ENCODE results near the gene SPAG6. TPM values are rescaled to one million over a fixed set of nuclear protein-coding genes. Genes with fewer than 3 reads are reported as not detected.
"Not testable (repeated sequence)": the region's sequence is repeated elsewhere in the genome, so short reads cannot be mapped to it uniquely, and the experiment has no call there.

SPAG6 gene
- total RNA-seq, 1 experiment from 2014 or later = not detected

GRCh38 chr10:22389856-22390589 is 44.7 kb downstream of the SPAG6 start:
- H3K4me3 ChIP-seq = no peak overlapping the region
- no peak overlapping the region for H3K4me2 ChIP-seq
- no peaks in the 10 kb centered on the region for H4K20me1 ChIP-seq (ENCODE audit: insufficient read depth)
- no TSS peak for BruUV-seq (replicated peaks)
- no peak overlapping the region for H2AFZ ChIP-seq
- CTCF ChIA-PET = no interaction called here
- TF ChIP-seq EZH2 (IDR thresholded peaks at IDR 0.05; ENCODE audit: low read depth) = no peak
- TF ChIP-seq, protein P1, sequence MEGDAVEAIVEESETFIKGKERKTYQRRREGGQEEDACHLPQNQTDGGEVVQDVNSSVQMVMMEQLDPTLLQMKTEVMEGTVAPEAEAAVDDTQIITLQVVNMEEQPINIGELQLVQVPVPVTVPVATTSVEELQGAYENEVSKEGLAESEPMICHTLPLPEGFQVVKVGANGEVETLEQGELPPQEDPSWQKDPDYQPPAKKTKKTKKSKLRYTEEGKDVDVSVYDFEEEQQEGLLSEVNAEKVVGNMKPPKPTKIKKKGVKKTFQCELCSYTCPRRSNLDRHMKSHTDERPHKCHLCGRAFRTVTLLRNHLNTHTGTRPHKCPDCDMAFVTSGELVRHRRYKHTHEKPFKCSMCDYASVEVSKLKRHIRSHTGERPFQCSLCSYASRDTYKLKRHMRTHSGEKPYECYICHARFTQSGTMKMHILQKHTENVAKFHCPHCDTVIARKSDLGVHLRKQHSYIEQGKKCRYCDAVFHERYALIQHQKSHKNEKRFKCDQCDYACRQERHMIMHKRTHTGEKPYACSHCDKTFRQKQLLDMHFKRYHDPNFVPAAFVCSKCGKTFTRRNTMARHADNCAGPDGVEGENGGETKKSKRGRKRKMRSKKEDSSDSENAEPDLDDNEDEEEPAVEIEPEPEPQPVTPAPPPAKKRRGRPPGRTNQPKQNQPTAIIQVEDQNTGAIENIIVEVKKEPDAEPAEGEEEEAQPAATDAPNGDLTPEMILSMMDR (conservative IDR thresholded peaks at IDR 0.05) = no peak
- H3K9me3 ChIP-seq (ENCODE audit: insufficient read depth, low read depth) = no peaks in the 10 kb centered on the region
- no peaks in the 10 kb centered on the region for H3K27me3 ChIP-seq (ENCODE audit: insufficient read depth, low read depth)
- no peaks in the 10 kb centered on the region for H3K4me1 ChIP-seq (replicated peaks; ENCODE audit: insufficient read depth)
- H3K79me2 ChIP-seq (ENCODE audit: low read depth) = no peaks in the 10 kb centered on the region
- H3K27ac ChIP-seq = no peak overlapping the region
- intact Hi-C loops (cut with micrococcal nuclease; ENCODE audit: unreplicated experiment) = no loop called here
- H3K36me3 ChIP-seq (ENCODE audit: low read depth) = no peaks in the 10 kb centered on the region
- POLR2A ChIA-PET (ENCODE audit: unreplicated experiment) = no interaction called here
- no peaks in the 10 kb centered on the region for H3K9me2 ChIP-seq (ENCODE audit: insufficient read depth)
- H3F3A ChIP-seq (ENCODE audit: insufficient read depth, low read depth) = no peaks in the 10 kb centered on the region
- DNase-seq = no peak

DNA sequence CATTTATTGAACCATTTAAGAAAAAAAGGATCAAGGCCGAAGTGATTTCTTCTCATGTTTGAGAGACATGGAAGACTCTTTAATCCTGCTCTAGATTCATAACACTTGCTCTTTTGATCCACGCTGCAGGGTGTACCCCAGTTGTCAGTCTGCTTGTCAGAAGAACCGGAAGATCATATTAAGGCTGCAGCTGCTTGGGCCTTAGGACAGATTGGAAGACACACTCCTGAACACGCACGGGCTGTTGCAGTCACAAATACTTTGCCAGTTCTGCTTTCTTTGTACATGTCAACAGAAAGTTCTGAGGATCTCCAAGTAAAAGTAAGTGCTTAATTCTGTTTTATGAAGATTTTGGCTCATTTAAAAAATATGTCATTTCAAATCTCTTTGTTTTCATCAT is 46.3 kb downstream of the SPAG6 start:
- POLR2A ChIA-PET (ENCODE audit: unreplicated experiment) = no interaction called here
- Histone ChIP-seq H3K36me3 (ENCODE audit: low read depth) (no peaks in the 10 kb centered on the region), H3K9me3 (ENCODE audit: insufficient read depth, low read depth) (no peaks in the 10 kb centered on the region), H3K27me3 (ENCODE audit: insufficient read depth, low read depth) (no peaks in the 10 kb centered on the region), H3K4me2 (no peak overlapping the region), H3F3A (ENCODE audit: insufficient read depth, low read depth) (no peaks in the 10 kb centered on the region), H3K79me2 (ENCODE audit: low read depth) (no peaks in the 10 kb centered on the region), H3K4me1 (replicated peaks; ENCODE audit: insufficient read depth) (no peaks in the 10 kb centered on the region), H4K20me1 (ENCODE audit: insufficient read depth) (no peaks in the 10 kb centered on the region), H3K9me2 (ENCODE audit: insufficient read depth) (no peaks in the 10 kb centered on the region), H2AFZ (no peak overlapping the region), H3K4me3 (no peak overlapping the region), H3K27ac (no peak overlapping the region)
- DNase-seq = no peak
- no TSS peak for BruUV-seq (replicated peaks)
- CTCF ChIA-PET = no interaction called here
- intact Hi-C loops (cut with micrococcal nuclease; ENCODE audit: unreplicated experiment) = no loop called here
- TF ChIP-seq EZH2 (IDR thresholded peaks at IDR 0.05; ENCODE audit: low read depth) = no peak
- TF ChIP-seq, protein P1 (conservative IDR thresholded peaks at IDR 0.05) = no peak

- H3K9me2 ChIP-seq (ENCODE audit: insufficient read depth); H3K36me3 ChIP-seq (ENCODE audit: low read depth); H3K9me3 ChIP-seq (ENCODE audit: insufficient read depth, low read depth); H3K4me2 ChIP-seq; H3K79me2 ChIP-seq (ENCODE audit: low read depth); H3K4me1 ChIP-seq (replicated peaks; ENCODE audit: insufficient read depth); H3K27me3 ChIP-seq (ENCODE audit: insufficient read depth, low read depth); H3K4me3 ChIP-seq; DNase-seq; H3F3A ChIP-seq (ENCODE audit: insufficient read depth, low read depth); H4K20me1 ChIP-seq (ENCODE audit: insufficient read depth); CTCF ChIA-PET; intact Hi-C loops (cut with micrococcal nuclease; ENCODE audit: unreplicated experiment); H2AFZ ChIP-seq; POLR2A ChIA-PET (ENCODE audit: unreplicated experiment); BruUV-seq (replicated peaks); H3K27ac ChIP-seq: not testable (repeated sequence)
Measured at GRCh38 chr10:22396195-22396594, 50.9 kb downstream of the SPAG6 start.

DNA sequence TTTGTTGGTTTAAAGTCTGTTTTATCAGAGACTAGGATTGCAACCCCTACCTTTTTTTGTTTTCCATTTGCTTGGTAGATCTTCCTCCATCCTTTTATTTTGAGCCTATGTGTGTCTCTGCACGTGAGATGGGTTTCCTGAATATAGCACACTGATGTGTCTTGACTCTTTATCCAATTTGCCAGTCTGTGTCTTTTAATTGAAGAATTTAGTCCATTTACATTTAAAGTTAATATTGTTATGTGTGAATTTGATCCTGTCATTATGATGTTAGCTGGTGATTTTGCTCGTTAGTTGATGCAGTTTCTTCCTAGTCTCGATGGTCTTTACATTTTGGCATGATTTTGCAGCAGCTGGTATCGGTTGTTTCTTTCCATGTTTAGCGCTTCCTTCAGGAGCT is 61.6 kb downstream of the SPAG6 start:
- H3K4me3 ChIP-seq; CTCF ChIA-PET; H3F3A ChIP-seq (ENCODE audit: insufficient read depth, low read depth); H3K36me3 ChIP-seq (ENCODE audit: low read depth); H3K27me3 ChIP-seq (ENCODE audit: insufficient read depth, low read depth); H3K27ac ChIP-seq; H3K79me2 ChIP-seq (ENCODE audit: low read depth); H2AFZ ChIP-seq; intact Hi-C loops (cut with micrococcal nuclease; ENCODE audit: unreplicated experiment); POLR2A ChIA-PET (ENCODE audit: unreplicated experiment); H3K9me3 ChIP-seq (ENCODE audit: insufficient read depth, low read depth); H3K4me1 ChIP-seq (replicated peaks; ENCODE audit: insufficient read depth); H3K9me2 ChIP-seq (ENCODE audit: insufficient read depth); DNase-seq; H3K4me2 ChIP-seq; BruUV-seq (replicated peaks); H4K20me1 ChIP-seq (ENCODE audit: insufficient read depth): not testable (repeated sequence)
